Activated naive CD8-positive, alpha-beta T cell treated with anti-CD3 and anti-CD28 coated beads for 36 hours (primary cell): ENCODE results near the gene GAS2L3. TPM values are rescaled to one million over a fixed set of nuclear protein-coding genes. Genes with fewer than 3 reads are reported as not detected.
"Not testable (repeated sequence)": the region's sequence is repeated elsewhere in the genome, so short reads cannot be mapped to it uniquely, and the experiment has no call there.

Experiments
- DNase-seq: peaks from one replicate; pipeline ENCODE4 v3.0.0; 2021
- H3K27ac Mint-ChIP-seq: one replicate; pipeline ENCODE4 v1.8.0; 2022; ENCODE audit warnings: mild to moderate bottlenecking, moderate library complexity, mixed read lengths
- H3K27me3 Mint-ChIP-seq: one replicate; pipeline ENCODE4 v1.8.0; 2022; ENCODE audit warnings: mild to moderate bottlenecking, mixed read lengths
- H3K36me3 Mint-ChIP-seq: one replicate; pipeline ENCODE4 v1.8.0; 2021; ENCODE audit warnings: mild to moderate bottlenecking, mixed read lengths
- H3K4me1 Mint-ChIP-seq: one replicate; pipeline ENCODE4 v1.8.0; 2021; ENCODE audit warnings: mixed read lengths
- H3K4me3 Mint-ChIP-seq: one replicate; pipeline ENCODE4 v1.8.0; 2022; ENCODE audit warnings: mild to moderate bottlenecking, moderate library complexity, mixed read lengths
- H3K9me3 Mint-ChIP-seq: one replicate; pipeline ENCODE4 v1.8.0; 2022; ENCODE audit warnings: mixed read lengths
- total RNA-seq, 2 experiments: library from RNA; stranded (reverse); gene quantifications; one replicate each; pipeline ENCODE4 v1.2.3, GENCODE V29; 2021

Gene GAS2L3
- total RNA-seq, 2 experiments from 2014 or later = 1.3 to 1.5 TPM

GRCh38 chr12:100610666-100611430, 37.4 kb downstream of the GAS2L3 start:
- no peak for DNase-seq
- no peak overlapping the region for H3K27ac Mint-ChIP-seq
- no peaks in the 10 kb centered on the region for H3K36me3 Mint-ChIP-seq
- peaks cover 4% of the 10 kb centered on the region for H3K27me3 Mint-ChIP-seq
- H3K4me3 Mint-ChIP-seq = no peak overlapping the region
- H3K4me1 Mint-ChIP-seq = no peaks in the 10 kb centered on the region
- H3K9me3 Mint-ChIP-seq = peaks cover 4% of the 10 kb centered on the region

GRCh38 chr12:100612606-100613005, 39.1 kb downstream of the GAS2L3 start:
- H3K4me1 Mint-ChIP-seq = no peaks in the 10 kb centered on the region
- H3K27ac Mint-ChIP-seq = no peak overlapping the region
- H3K27me3 Mint-ChIP-seq = no peaks in the 10 kb centered on the region
- DNase-seq = no peak
- H3K36me3 Mint-ChIP-seq = no peaks in the 10 kb centered on the region
- no peak overlapping the region for H3K4me3 Mint-ChIP-seq
- no peaks in the 10 kb centered on the region for H3K9me3 Mint-ChIP-seq

- no peaks in the 10 kb centered on the region for H3K36me3 Mint-ChIP-seq
- H3K4me3 Mint-ChIP-seq = no peak overlapping the region
- H3K4me1 Mint-ChIP-seq = no peaks in the 10 kb centered on the region
- H3K9me3 Mint-ChIP-seq = no peaks in the 10 kb centered on the region
- no peaks in the 10 kb centered on the region for H3K27me3 Mint-ChIP-seq
- no peak overlapping the region for H3K27ac Mint-ChIP-seq
- DNase-seq = no peak
Measured at GRCh38 chr12:100624571-100624970, 51.1 kb downstream of the GAS2L3 start.

GRCh38 chr12:100632445-100632892, 59.0 kb downstream of the GAS2L3 start:
- Mint-ChIP-seq H3K4me1 (no peaks in the 10 kb centered on the region), H3K27ac (no peak overlapping the region), H3K4me3 (no peak overlapping the region), H3K36me3 (no peaks in the 10 kb centered on the region), H3K27me3 (no peaks in the 10 kb centered on the region), H3K9me3 (no peaks in the 10 kb centered on the region)
- no peak for DNase-seq

- H3K4me1 Mint-ChIP-seq, H3K27ac Mint-ChIP-seq, H3K4me3 Mint-ChIP-seq, DNase-seq, H3K36me3 Mint-ChIP-seq, H3K9me3 Mint-ChIP-seq, H3K27me3 Mint-ChIP-seq: not testable (repeated sequence)
Measured at GRCh38 chr12:100633082-100633785, 59.8 kb downstream of the GAS2L3 start.

- Mint-ChIP-seq H3K36me3 (no peaks in the 10 kb centered on the region), H3K27ac (no peak overlapping the region), H3K27me3 (no peaks in the 10 kb centered on the region), H3K4me3 (no peak overlapping the region), H3K4me1 (no peaks in the 10 kb centered on the region), H3K9me3 (peaks cover 8% of the 10 kb centered on the region)
- no peak for DNase-seq
Measured at GRCh38 chr12:100643246-100643645, 69.8 kb downstream of the GAS2L3 start.

- H3K9me3 Mint-ChIP-seq = peaks cover 6% of the 10 kb centered on the region
- DNase-seq = no peak
- H3K4me3 Mint-ChIP-seq = no peak overlapping the region
- H3K4me1 Mint-ChIP-seq = no peaks in the 10 kb centered on the region
- no peak overlapping the region for H3K27ac Mint-ChIP-seq
- H3K36me3 Mint-ChIP-seq = no peaks in the 10 kb centered on the region
- peaks cover 5% of the 10 kb centered on the region for H3K27me3 Mint-ChIP-seq
Measured at GRCh38 chr12:100646896-100647295, 73.4 kb downstream of the GAS2L3 start.

GRCh38 chr12:100651108-100651507, 77.6 kb downstream of the GAS2L3 start:
- Mint-ChIP-seq H3K27ac (no peak overlapping the region), H3K4me3 (no peak overlapping the region), H3K9me3 (no peaks in the 10 kb centered on the region), H3K27me3 (peaks cover 9% of the 10 kb centered on the region), H3K4me1 (no peaks in the 10 kb centered on the region), H3K36me3 (no peaks in the 10 kb centered on the region)
- no peak for DNase-seq

- Mint-ChIP-seq H3K36me3 (no peaks in the 10 kb centered on the region), H3K9me3 (no peaks in the 10 kb centered on the region), H3K27me3 (peaks cover 9% of the 10 kb centered on the region), H3K4me3 (no peak overlapping the region), H3K27ac (no peak overlapping the region), H3K4me1 (no peaks in the 10 kb centered on the region)
- DNase-seq = no peak
Measured at GRCh38 chr12:100651694-100652093, 78.2 kb downstream of the GAS2L3 start.

- DNase-seq = no peak
- H3K4me1 Mint-ChIP-seq = no peaks in the 10 kb centered on the region
- no peak overlapping the region for H3K27ac Mint-ChIP-seq
- no peak overlapping the region for H3K4me3 Mint-ChIP-seq
- peaks cover 9% of the 10 kb centered on the region for H3K27me3 Mint-ChIP-seq
- H3K36me3 Mint-ChIP-seq = no peaks in the 10 kb centered on the region
- H3K9me3 Mint-ChIP-seq = peaks cover 1% of the 10 kb centered on the region
Measured at GRCh38 chr12:100652488-100652887, 79.0 kb downstream of the GAS2L3 start.

- H3K27me3 Mint-ChIP-seq = peaks cover 10% of the 10 kb centered on the region
- H3K4me3 Mint-ChIP-seq = no peak overlapping the region
- DNase-seq = no peak
- no peak overlapping the region for H3K27ac Mint-ChIP-seq
- H3K4me1 Mint-ChIP-seq = no peaks in the 10 kb centered on the region
- no peaks in the 10 kb centered on the region for H3K36me3 Mint-ChIP-seq
- H3K9me3 Mint-ChIP-seq = peaks cover 6% of the 10 kb centered on the region
Measured at GRCh38 chr12:100656141-100656540, 82.7 kb downstream of the GAS2L3 start.

- H3K9me3 Mint-ChIP-seq = peaks cover 6% of the 10 kb centered on the region
- H3K27me3 Mint-ChIP-seq = peaks cover 13% of the 10 kb centered on the region
- no peak for DNase-seq
- H3K27ac Mint-ChIP-seq = no peak overlapping the region
- H3K4me1 Mint-ChIP-seq = no peaks in the 10 kb centered on the region
- no peaks in the 10 kb centered on the region for H3K36me3 Mint-ChIP-seq
- H3K4me3 Mint-ChIP-seq = no peak overlapping the region
Measured at GRCh38 chr12:100656856-100657255, 83.4 kb downstream of the GAS2L3 start.

GRCh38 chr12:100661300-100661951, 87.9 kb downstream of the GAS2L3 start:
- H3K4me1 Mint-ChIP-seq = no peaks in the 10 kb centered on the region
- no peak overlapping the region for H3K27ac Mint-ChIP-seq
- no peak overlapping the region for H3K4me3 Mint-ChIP-seq
- peaks cover 6% of the 10 kb centered on the region for H3K9me3 Mint-ChIP-seq
- H3K36me3 Mint-ChIP-seq = no peaks in the 10 kb centered on the region
- peaks cover 13% of the 10 kb centered on the region for H3K27me3 Mint-ChIP-seq
- no peak for DNase-seq

- no peak overlapping the region for H3K27ac Mint-ChIP-seq
- H3K36me3 Mint-ChIP-seq = no peaks in the 10 kb centered on the region
- H3K27me3 Mint-ChIP-seq = peaks cover 4% of the 10 kb centered on the region
- no peaks in the 10 kb centered on the region for H3K4me1 Mint-ChIP-seq
- DNase-seq = no peak
- no peak overlapping the region for H3K4me3 Mint-ChIP-seq
- no peaks in the 10 kb centered on the region for H3K9me3 Mint-ChIP-seq
Measured at GRCh38 chr12:100666588-100666987, 93.1 kb downstream of the GAS2L3 start.

GRCh38 chr12:100668945-100669536, 95.6 kb downstream of the GAS2L3 start:
- Mint-ChIP-seq H3K27me3 (peaks cover 4% of the 10 kb centered on the region), H3K36me3 (no peaks in the 10 kb centered on the region), H3K27ac (no peak overlapping the region), H3K4me1 (no peaks in the 10 kb centered on the region), H3K9me3 (no peaks in the 10 kb centered on the region), H3K4me3 (no peak overlapping the region)
- DNase-seq = peak; percentile 40
